ENCODE results near the gene CCDC179.

The CCDC179 gene

DNA sequence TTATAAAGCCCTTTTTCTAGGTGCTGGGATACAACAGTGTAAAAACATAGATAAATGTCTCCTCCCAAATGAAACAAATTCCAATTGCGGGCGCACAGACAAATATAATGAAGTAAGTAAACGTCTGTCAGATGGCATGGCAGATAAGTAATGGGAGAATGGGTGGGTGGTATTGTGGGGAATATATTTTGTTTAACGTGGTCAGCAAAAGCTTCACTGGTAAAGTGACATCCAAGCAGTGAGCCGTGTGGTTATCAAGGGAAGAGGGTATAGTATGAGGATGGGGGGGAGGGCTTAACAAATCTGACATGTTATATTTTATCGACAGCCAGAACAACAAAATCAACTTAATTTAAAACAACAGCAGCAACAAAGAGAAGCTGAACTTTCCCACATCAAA is 31.9 kb downstream of the CCDC179 start:
- Histone ChIP-seq H3K79me2 (ENCODE audit: insufficient read depth, low read length) (peaks cover 22% of the 10 kb centered on the region), H3K4me3 (ENCODE audit: low read length, poor library complexity, severe bottlenecking) (peak overlapping the region; percentile 82), H3F3A (ENCODE audit: low read depth) (no peaks in the 10 kb centered on the region), H3K9me2 (replicated peaks; ENCODE audit: low read depth, low read length) (no peaks in the 10 kb centered on the region), H2AFZ (ENCODE audit: low read length) (peak overlapping the region; percentile 94; the same call in 1 of the 2 replicates), H3K4me2 (ENCODE audit: low read depth, low read length, poor library complexity, severe bottlenecking) (peak overlapping the region; percentile 81), H3K9me3 (ENCODE audit: insufficient read depth, low read depth, low read length) (no peaks in the 10 kb centered on the region), H3K9ac (ENCODE audit: low read depth, low read length, poor library complexity, severe bottlenecking) (peak overlapping the region; percentile 83), H3K36me3 (ENCODE audit: insufficient read depth, low read length) (peaks cover 9% of the 10 kb centered on the region; the same call in 1 of the 2 replicates), H3K27me3 (ENCODE audit: insufficient read depth, low read length, poor library complexity, severe bottlenecking) (no peaks in the 10 kb centered on the region), H3K4me1 (ENCODE audit: insufficient read depth, low read length, poor library complexity, severe bottlenecking) (peaks cover 41% of the 10 kb centered on the region), H4K20me1 (ENCODE audit: insufficient read depth, low read length, poor library complexity, severe bottlenecking) (no peaks in the 10 kb centered on the region)
- TF ChIP-seq EZH2phosphoT487 (IDR thresholded peaks at IDR 0.05; ENCODE audit: borderline replicate concordance), result no peak
- TF ChIP-seq CTCF (conservative IDR thresholded peaks at IDR 0.05; ENCODE audit: low read length), result no peak

GRCh38 chr11:22822203-22822602 is 38.1 kb downstream of the CCDC179 start:
- no peak overlapping the region for H3K4me2 ChIP-seq (ENCODE audit: low read depth, low read length, poor library complexity, severe bottlenecking)
- H3K4me1 ChIP-seq (ENCODE audit: insufficient read depth, low read length, poor library complexity, severe bottlenecking), result peaks cover 7% of the 10 kb centered on the region
- H2AFZ ChIP-seq (ENCODE audit: low read length), result no peak overlapping the region
- H3K36me3 ChIP-seq (ENCODE audit: insufficient read depth, low read length), result peaks cover 27% of the 10 kb centered on the region; the same call in 1 of the 2 replicates
- no peaks in the 10 kb centered on the region for H3K9me3 ChIP-seq (ENCODE audit: insufficient read depth, low read depth, low read length)
- H3F3A ChIP-seq (ENCODE audit: low read depth), result no peaks in the 10 kb centered on the region
- H3K4me3 ChIP-seq (ENCODE audit: low read length, poor library complexity, severe bottlenecking), result no peak overlapping the region
- no peaks in the 10 kb centered on the region for H3K9me2 ChIP-seq (replicated peaks; ENCODE audit: low read depth, low read length)
- peaks cover 3% of the 10 kb centered on the region for H3K79me2 ChIP-seq (ENCODE audit: insufficient read depth, low read length)
- H3K27me3 ChIP-seq (ENCODE audit: insufficient read depth, low read length, poor library complexity, severe bottlenecking), result no peaks in the 10 kb centered on the region
- H3K9ac ChIP-seq (ENCODE audit: low read depth, low read length, poor library complexity, severe bottlenecking), result no peak overlapping the region
- TF ChIP-seq CTCF (conservative IDR thresholded peaks at IDR 0.05; ENCODE audit: low read length) (no peak), EZH2phosphoT487 (IDR thresholded peaks at IDR 0.05; ENCODE audit: borderline replicate concordance) (no peak)
- H4K20me1 ChIP-seq (ENCODE audit: insufficient read depth, low read length, poor library complexity, severe bottlenecking), result no peaks in the 10 kb centered on the region

DNA sequence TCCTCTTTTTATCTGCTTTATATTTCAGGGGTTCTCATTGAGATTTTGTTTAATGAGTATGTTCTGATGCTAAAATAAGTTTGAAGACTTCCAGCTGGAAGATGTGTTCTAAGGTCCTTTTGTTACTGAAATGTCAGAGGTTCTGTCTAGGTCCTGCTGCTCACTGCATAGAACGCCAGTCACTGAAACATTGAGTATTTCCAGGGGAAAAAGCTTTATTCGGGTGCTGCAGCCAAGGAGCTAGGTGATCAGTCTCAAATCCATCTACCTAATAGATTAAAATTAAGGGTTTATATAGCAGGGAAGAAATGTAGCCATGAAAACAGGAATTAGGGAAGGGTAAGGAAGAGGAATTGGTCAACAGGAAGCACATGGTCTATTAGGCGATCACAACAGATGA is 50.4 kb downstream of the CCDC179 start:
- Histone ChIP-seq H3F3A (ENCODE audit: low read depth) (no peaks in the 10 kb centered on the region), H2AFZ (ENCODE audit: low read length) (no peak overlapping the region), H3K36me3 (ENCODE audit: insufficient read depth, low read length) (no peaks in the 10 kb centered on the region), H3K27me3 (ENCODE audit: insufficient read depth, low read length, poor library complexity, severe bottlenecking) (no peaks in the 10 kb centered on the region), H3K79me2 (ENCODE audit: insufficient read depth, low read length) (no peaks in the 10 kb centered on the region), H3K9ac (ENCODE audit: low read depth, low read length, poor library complexity, severe bottlenecking) (no peak overlapping the region), H4K20me1 (ENCODE audit: insufficient read depth, low read length, poor library complexity, severe bottlenecking) (no peaks in the 10 kb centered on the region), H3K9me3 (ENCODE audit: insufficient read depth, low read depth, low read length) (no peaks in the 10 kb centered on the region; the same call in 1 of the 2 replicates), H3K4me1 (ENCODE audit: insufficient read depth, low read length, poor library complexity, severe bottlenecking) (peaks cover 12% of the 10 kb centered on the region), H3K4me3 (ENCODE audit: low read length, poor library complexity, severe bottlenecking) (no peak overlapping the region), H3K4me2 (ENCODE audit: low read depth, low read length, poor library complexity, severe bottlenecking) (no peak overlapping the region), H3K9me2 (replicated peaks; ENCODE audit: low read depth, low read length) (no peaks in the 10 kb centered on the region)
- TF ChIP-seq CTCF (conservative IDR thresholded peaks at IDR 0.05; ENCODE audit: low read length) (no peak), EZH2phosphoT487 (IDR thresholded peaks at IDR 0.05; ENCODE audit: borderline replicate concordance) (no peak)

Measured in Loucy (cell line).